K562 (cell line): ENCODE measurements around the gene EPS8L1. TPM values are rescaled to one million over a fixed set of nuclear protein-coding genes. Genes with fewer than 3 reads are reported as not detected.

Experiments
- CBX5 ChIP-seq: IDR thresholded peaks from 2 replicates; pipeline ENCODE4 v1.6.1; 2014; ENCODE audit warnings: low read depth, borderline replicate concordance
- CREB5 ChIP-seq: fragments of 250-450 bp; sonication (Bioruptor Pico); IDR thresholded peaks from 2 replicates; pipeline ENCODE4 v1.5.0; 2020; ENCODE audit warnings: mild to moderate bottlenecking
- EZH2 ChIP-seq: IDR thresholded peaks from 2 replicates; pipeline ENCODE4 v1.6.1; 2012; ENCODE audit warnings: low read depth, mild to moderate bottlenecking, inconsistent platforms, low read length, borderline replicate concordance
- HMG20A ChIP-seq: fragments of 450-650 bp; formaldehyde crosslinking; conservative IDR thresholded peaks from 2 replicates; pipeline ENCODE4 v1.4.0; 2020; ENCODE audit warnings: mild to moderate bottlenecking, mixed read lengths
- KAT8 ChIP-seq: fragments of 450-650 bp; IDR thresholded peaks from 2 replicates; pipeline ENCODE4 v1.6.1; 2016; ENCODE audit warnings: low read depth, mild to moderate bottlenecking
- LARP7 ChIP-seq: fragments of 450-650 bp; IDR thresholded peaks from 2 replicates; pipeline ENCODE4 v1.6.1; 2016
- MBD2 ChIP-seq: sonication (generic); IDR thresholded peaks from 2 replicates; pipeline ENCODE4 v1.6.1; 2016; ENCODE audit warnings: low read depth, borderline replicate concordance
- MYBL2 ChIP-seq, 2 experiments: fragments of 450-650 bp in 1 of 2; sonication (generic) in 1 of 2; formaldehyde crosslinking in 1 of 2; IDR thresholded peaks; 2 replicates each; pipeline versions ENCODE4 v1.6.1 to v1.8.1; 2017 to 2022; ENCODE audit warnings: borderline replicate concordance in 1 of 2, inconsistent platforms in 1 of 2, low read depth in 1 of 2, mild to moderate bottlenecking in 1 of 2, missing genetic modification reagents in 1 of 2, moderate library complexity in 1 of 2
- NFXL1 ChIP-seq: fragments of 450-650 bp; formaldehyde crosslinking; IDR thresholded peaks from 2 replicates; pipeline ENCODE4 v1.4.0; 2021; ENCODE audit warnings: mild to moderate bottlenecking
- PBX2 ChIP-seq, 2 experiments: IDR thresholded peaks in 1 of 2; conservative IDR thresholded peaks in 1 of 2; 2 replicates each; pipeline ENCODE4 v1.6.1; 2016; ENCODE audit warnings: low read depth in 2 of 2, mild to moderate bottlenecking in 1 of 2, missing compliant biosample characterization in 1 of 2, missing genetic modification characterization in 1 of 2, moderate library complexity in 1 of 2
- PYGO2 ChIP-seq: fragments of 450-650 bp; IDR thresholded peaks from 2 replicates; pipeline ENCODE4 v1.6.1; 2016; ENCODE audit warnings: mild to moderate bottlenecking, missing genetic modification characterization, moderate library complexity, missing compliant biosample characterization
- SLC30A9 ChIP-seq: fragments of 250-450 bp; sonication (Bioruptor Pico); IDR thresholded peaks from 2 replicates; pipeline ENCODE4 v1.8.0; 2022; ENCODE audit warnings: mild to moderate bottlenecking, moderate library complexity
- TEAD1 ChIP-seq, 2 experiments: fragments of 450-650 bp in 1 of 2; sonication (generic) in 1 of 2; formaldehyde crosslinking; IDR thresholded peaks; 2 replicates each; pipeline versions ENCODE4 v1.4.0 to v1.8.0; 2020 to 2022; ENCODE audit warnings: mild to moderate bottlenecking in 2 of 2, missing genetic modification reagents in 1 of 2
- ZBED1 ChIP-seq: IDR thresholded peaks from 2 replicates; pipeline ENCODE4 v1.6.1; 2014
- ZBTB5 ChIP-seq: fragments of 450-650 bp; IDR thresholded peaks from 2 replicates; pipeline ENCODE4 v1.6.1; 2017; ENCODE audit warnings: antibody characterized with exemption
- ZFP30 ChIP-seq: fragments of 250-450 bp; sonication (Bioruptor Pico); IDR thresholded peaks from 2 replicates; pipeline ENCODE4 v1.8.0; 2022; ENCODE audit warnings: moderate library complexity, mild to moderate bottlenecking, inconsistent platforms, borderline replicate concordance
- ZNF212 ChIP-seq: fragments of 450-650 bp; formaldehyde crosslinking; IDR thresholded peaks from 2 replicates; pipeline ENCODE4 v1.4.0; 2020; ENCODE audit warnings: mild to moderate bottlenecking
- ZNF347 ChIP-seq: fragments of 450-650 bp; formaldehyde crosslinking; IDR thresholded peaks from 2 replicates; pipeline ENCODE4 v1.4.0; 2020; ENCODE audit warnings: low read depth, mild to moderate bottlenecking, moderate library complexity
- ZNF444 ChIP-seq: fragments of 250-450 bp; sonication (Bioruptor Pico); IDR thresholded peaks from 2 replicates; pipeline ENCODE4 v1.4.0; 2020; ENCODE audit warnings: mild to moderate bottlenecking, moderate library complexity
- polyA plus RNA-seq, 8 experiments: library from polyadenylated mRNA; depleted of rRNA in 4 of 8; stranded (reverse) in 5 of 8; unstranded in 3 of 8; fragments of >200 nt; fragmentation: Nextera tagmentation in 2 of 8; fragmentation: Illumina TruSeq in 1 of 8; extraction: Ambion mirVana in 2 of 8; extraction: Trizol in 1 of 8; gene quantifications; 2 replicates each; pipeline versions ENCODE4 v1.2.1 to v1.2.3, GENCODE V29; 2011 to 2014; ENCODE audit warnings: inconsistent platforms in 1 of 8, missing spikeins in 1 of 8
- total RNA-seq, 7 experiments: library from RNA; depleted of rRNA in 6 of 7; stranded (reverse); fragments of >200 nt in 6 of 7; fragmentation: Illumina TruSeq in 2 of 7; extraction: Trizol in 2 of 7; gene quantifications; 2 replicates each; pipeline versions ENCODE4 v1.2.1 to v1.2.3, GENCODE V29; 2011 to 2021; ENCODE audit warnings: low replicate concordance in 1 of 7

The EPS8L1 gene
- total and polyA plus RNA-seq, 9 of the 15 experiments (the other 6 are each of a cell fraction or from before 2014, with no cell fraction given), result 0.35 to 22.1 (median 11.9) TPM

GRCh38 chr19:55080121-55080967 lies 4.7 kb downstream of the EPS8L1 start (continued):
- TF ChIP-seq NFXL1 (CRISPR knock-in tag) (no peak), ZBTB5 (0 out of 2 replicates have a peak, but pooled peaks have one; percentile 32), MYBL2 (IDR thresholded peaks at IDR 0.05; ENCODE audit: low read depth) (no peak), MYBL2 (CRISPR knock-in tag; IDR thresholded peaks at IDR 0.05; ENCODE audit: borderline replicate concordance) (no peak), ZBED1 (no peak), ZNF347 (CRISPR knock-in tag) (no peak), ZFP30 (no peak), SLC30A9 (CRISPR knock-in tag) (no peak), MBD2 (no peak), EZH2 (no peak), PYGO2 (tag) (no peak), CREB5 (CRISPR knock-in tag) (no peak), ZNF212 (CRISPR knock-in tag) (no peak), HMG20A (CRISPR knock-in tag) (no peak), TEAD1 (CRISPR knock-in tag; IDR thresholded peaks at IDR 0.05) (no peak; a peak in 1 of 4 replicates), PBX2 (CRISPR knock-in tag; IDR thresholded peaks at IDR 0.05; ENCODE audit: low read depth) (peak; percentile 94), PBX2 (tag; conservative IDR thresholded peaks at IDR 0.05; ENCODE audit: low read depth) (peak; percentile 93), LARP7 (peak; percentile 86), CBX5 (0 out of 2 replicates have a peak, but pooled peaks have one; percentile 7), ZNF444 (no peak), KAT8 (no peak)
